Activated CD8-positive, alpha-beta memory T cell treated with anti-CD3 and anti-CD28 coated beads for 36 hours (primary cell): ENCODE measurements around the gene RASA3. TPM values are rescaled to one million over a fixed set of nuclear protein-coding genes. Genes with fewer than 3 reads are reported as not detected.
"Not testable (repeated sequence)": the region's sequence is repeated elsewhere in the genome, so short reads cannot be mapped to it uniquely, and the experiment has no call there.

Experiments used
- CTCF ChIA-PET: fragments of 350-600 bp; sonication (Branson Sonifier 250); formaldehyde crosslinking; loops from one replicate; lab custom pipeline; 2021; ENCODE audit warnings: antibody characterized with exemption; lab: Charles Lee
- POLR2A ChIA-PET: fragments of 350-600 bp; sonication (Branson Sonifier 250); formaldehyde crosslinking; loops from one replicate; lab custom pipeline; 2021; ENCODE audit warnings: antibody characterized with exemption; lab: Charles Lee
- total RNA-seq, 2 experiments: library from RNA; stranded (reverse); gene quantifications; one replicate each; pipeline ENCODE4 v1.2.3, GENCODE V29; 2021

The RASA3 gene
- total RNA-seq, 2 experiments from 2014 or later: 22.1 to 22.5 TPM

- CTCF ChIA-PET: no interaction called here
- POLR2A ChIA-PET: no interaction called here
Measured at GRCh38 chr13:114122127-114122511, 10.3 kb downstream of the RASA3 start.

- ChIA-PET CTCF (no interaction called here), POLR2A (no interaction called here)
Measured at GRCh38 chr13:114121496-114122126, 10.8 kb downstream of the RASA3 start.

- POLR2A ChIA-PET: no interaction called here
- CTCF ChIA-PET: no interaction called here
Measured at GRCh38 chr13:114121031-114121430, 11.4 kb downstream of the RASA3 start.

- CTCF ChIA-PET: no interaction called here
- POLR2A ChIA-PET: no interaction called here
Measured at GRCh38 chr13:114120591-114121011, 11.8 kb downstream of the RASA3 start.

- POLR2A ChIA-PET: no interaction called here
- CTCF ChIA-PET: interaction anchor here (0.7 kb wide), 1 partner anchor 9 kb away, joined by 3 read pairs; no protein-coding TSS in a partner anchor
Measured at GRCh38 chr13:114119196-114119595, 13.2 kb downstream of the RASA3 start.

- ChIA-PET POLR2A (interaction anchor here (0.7 to 1.6 kb wide), 3 partner anchors 12 to 137 kb away, joined by 3 to 5 read pairs (median 3); no protein-coding TSS in a partner anchor), CTCF (interaction anchor here (0.5 to 0.9 kb wide), 3 partner anchors 8 to 722 kb away, joined by 3 read pairs; no protein-coding TSS in a partner anchor)
Measured at GRCh38 chr13:114118511-114119123, 13.8 kb downstream of the RASA3 start.

- CTCF ChIA-PET: interaction anchor here (0.9 kb wide), 1 partner anchor 108 kb away, joined by 3 read pairs; no protein-coding TSS in a partner anchor
- POLR2A ChIA-PET: interaction anchor here (0.7 to 1.6 kb wide), 2 partner anchors 13 to 52 kb away, joined by 3 to 5 read pairs; no protein-coding TSS in a partner anchor
Measured at GRCh38 chr13:114118086-114118485, 14.3 kb downstream of the RASA3 start.

- POLR2A ChIA-PET: interaction anchor here (1.6 kb wide), 1 partner anchor 52 kb away, joined by 5 read pairs; no protein-coding TSS in a partner anchor
- CTCF ChIA-PET: not testable (repeated sequence)
Measured at GRCh38 chr13:114117341-114117874, 15.0 kb downstream of the RASA3 start.

GRCh38 chr13:114116734-114117133 lies 15.7 kb downstream of the RASA3 start:
- CTCF ChIA-PET: no interaction called here
- POLR2A ChIA-PET: no interaction called here

GRCh38 chr13:114115796-114116195 lies 16.6 kb downstream of the RASA3 start:
- ChIA-PET CTCF (no interaction called here), POLR2A (interaction anchor here (0.7 kb wide), 1 partner anchor 59 kb away, joined by 3 read pairs; no protein-coding TSS in a partner anchor)

GRCh38 chr13:114115191-114115671 lies 17.2 kb downstream of the RASA3 start:
- ChIA-PET CTCF (no interaction called here), POLR2A (interaction anchor here (0.7 kb wide), 1 partner anchor 59 kb away, joined by 3 read pairs; no protein-coding TSS in a partner anchor)

- POLR2A ChIA-PET, CTCF ChIA-PET: not testable (repeated sequence)
Measured at GRCh38 chr13:114114666-114115065, 17.8 kb downstream of the RASA3 start.

- ChIA-PET POLR2A (no interaction called here), CTCF (no interaction called here)
Measured at GRCh38 chr13:114114006-114114640, 18.3 kb downstream of the RASA3 start.

- POLR2A ChIA-PET: not testable (repeated sequence)
- CTCF ChIA-PET: interaction anchor here (1.1 to 3.6 kb wide), 2 partner anchors 12 to 113 kb away, joined by 3 to 15 read pairs; no protein-coding TSS in a partner anchor
Measured at GRCh38 chr13:114113395-114113794, 19.0 kb downstream of the RASA3 start.

- CTCF ChIA-PET: interaction anchor here (1.1 to 3.6 kb wide), 2 partner anchors 13 to 114 kb away, joined by 3 to 15 read pairs; no protein-coding TSS in a partner anchor
- POLR2A ChIA-PET: no interaction called here
Measured at GRCh38 chr13:114112826-114113322, 19.5 kb downstream of the RASA3 start.

GRCh38 chr13:114112231-114112825 lies 20.1 kb downstream of the RASA3 start:
- ChIA-PET POLR2A (interaction anchor here (0.5 to 0.6 kb wide), 2 partner anchors 35 to 63 kb away, joined by 3 read pairs; no protein-coding TSS in a partner anchor), CTCF (interaction anchor here (1.1 to 3.6 kb wide), 3 partner anchors 13 to 115 kb away, joined by 3 to 15 read pairs (median 4); no protein-coding TSS in a partner anchor)

- POLR2A ChIA-PET: interaction anchor here (0.5 to 1.1 kb wide), 3 partner anchors 33 to 62 kb away, joined by 3 read pairs; no protein-coding TSS in a partner anchor
Measured at GRCh38 chr13:114111577-114111976, 20.8 kb downstream of the RASA3 start.

GRCh38 chr13:114110830-114111189 lies 21.6 kb downstream of the RASA3 start:
- CTCF ChIA-PET: interaction anchor here (0.8 to 3.6 kb wide), 6 partner anchors 8 to 116 kb away, joined by 3 to 15 read pairs (median 6); no protein-coding TSS in a partner anchor

More at GRCh38 chr13:114111577-114111976, 20.8 kb downstream of the RASA3 start:
- CTCF ChIA-PET: interaction anchor here (1.2 to 3.6 kb wide), 4 partner anchors 17 to 115 kb away, joined by 4 to 15 read pairs (median 6); no protein-coding TSS in a partner anchor

More at GRCh38 chr13:114110830-114111189, 21.6 kb downstream of the RASA3 start:
- POLR2A ChIA-PET: interaction anchor here (0.7 to 1.7 kb wide), 3 partner anchors 33 to 296 kb away, joined by 3 to 4 read pairs (median 3); no protein-coding TSS in a partner anchor
